GM12878 (cell line): ENCODE data around the gene YAP1.

ENCODE experiments used
- CTCF ChIP-seq, 3 experiments: IDR thresholded peaks in 2 of 3; conservative IDR thresholded peaks in 1 of 3; 2 replicates each; pipeline ENCODE4 v1.5.1; 2011; ENCODE audit warnings: low read depth in 3 of 3, low read length in 3 of 3, mild to moderate bottlenecking in 3 of 3, control low read depth in 2 of 3, moderate library complexity in 2 of 3, inconsistent platforms in 1 of 3, mixed read lengths in 1 of 3; ENCODE audit not compliant: control insufficient read depth in 2 of 3, insufficient read depth in 1 of 3; ENCODE audit errors: extremely low read depth in 1 of 3
- POLR2AphosphoS5 ChIP-seq: IDR thresholded peaks from 2 replicates; pipeline ENCODE4 v1.6.1; 2011; ENCODE audit warnings: mild to moderate bottlenecking, low read length, inconsistent platforms
- ZNF274 ChIP-seq: IDR thresholded peaks from one replicate; pipeline ENCODE4 v1.8.0; 2011; ENCODE audit not compliant: insufficient read length, insufficient read depth
- TF ChIP-seq, protein P1 (sequence below): IDR thresholded peaks from 2 replicates; pipeline ENCODE4 v1.6.1; 2011; ENCODE audit warnings: borderline replicate concordance, low read depth, mild to moderate bottlenecking, moderate library complexity, mixed read lengths, low read length; ENCODE audit not compliant: insufficient read depth; ENCODE audit errors: extremely low read length

GRCh38 chr11:102135256-102135655 is 25.0 kb downstream of the YAP1 start:
- TF ChIP-seq CTCF (IDR thresholded peaks at IDR 0.05 in 2 of 3, conservative IDR thresholded peaks at IDR 0.05 in 1 of 3; ENCODE audit: control insufficient read depth in 2 of 3, extremely low read depth in 1 of 3, insufficient read depth in 1 of 3, low read depth in 3 of 3, low read length in 3 of 3) (no peak), ZNF274 (no peak), POLR2AphosphoS5 (no peak)
- TF ChIP-seq, protein P1, sequence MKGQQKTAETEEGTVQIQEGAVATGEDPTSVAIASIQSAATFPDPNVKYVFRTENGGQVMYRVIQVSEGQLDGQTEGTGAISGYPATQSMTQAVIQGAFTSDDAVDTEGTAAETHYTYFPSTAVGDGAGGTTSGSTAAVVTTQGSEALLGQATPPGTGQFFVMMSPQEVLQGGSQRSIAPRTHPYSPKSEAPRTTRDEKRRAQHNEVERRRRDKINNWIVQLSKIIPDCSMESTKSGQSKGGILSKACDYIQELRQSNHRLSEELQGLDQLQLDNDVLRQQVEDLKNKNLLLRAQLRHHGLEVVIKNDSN = no peak
